Transverse colon (tissue), 4 donors: ENCODE data around the gene SLFN12L. TPM values are rescaled to one million over a fixed set of nuclear protein-coding genes. Genes with fewer than 3 reads are reported as not detected.

Experiments
- DNase-seq: peaks from one replicate; pipeline ENCODE4 v3.0.0-alpha.2; 2019
- H3K27ac ChIP-seq, 4 donors: fragments of 200-600 bp; sonication (generic); 2 replicates each; pipeline ENCODE4 v1.5.1; 2016 to 2018; ENCODE audit warnings: inconsistent platforms in 4 of 4
- H3K27me3 ChIP-seq: fragments of 200-600 bp; sonication (generic); 2 replicates; pipeline ENCODE4 v1.5.1; 2017; ENCODE audit warnings: inconsistent platforms
- H3K36me3 ChIP-seq, 4 donors: fragments of 200-600 bp; sonication (generic); 2 replicates each; pipeline ENCODE4 v1.5.1; 2017 to 2019; ENCODE audit warnings: inconsistent platforms in 4 of 4
- H3K4me1 ChIP-seq, 4 donors: fragments of 200-600 bp; sonication (generic); 2 replicates each; pipeline ENCODE4 v1.5.1; 2017 to 2020; ENCODE audit warnings: inconsistent platforms in 4 of 4
- H3K4me3 ChIP-seq, 4 donors: fragments of 200-600 bp; sonication (generic); 1 replicate in 1 of 4; 2 replicates in 3 of 4; pipeline versions ENCODE4 v1.5.1 to v1.6.1; 2017 to 2019; ENCODE audit warnings: inconsistent platforms in 4 of 4
- H3K9me3 ChIP-seq, 2 donors: fragments of 200-600 bp; sonication (generic); 2 replicates each; pipeline ENCODE4 v1.5.1; 2017 to 2019; ENCODE audit warnings: inconsistent platforms in 2 of 2
- CTCF ChIP-seq, 5 experiments: fragments of 200-600 bp in 3 of 5; fragments of 450-650 bp in 2 of 5; sonication (generic) in 3 of 5; IDR thresholded peaks; 1 replicate in 2 of 5; 2 replicates in 3 of 5; pipeline ENCODE4 v1.5.1; 2016 to 2017; ENCODE audit warnings: antibody characterized with exemption in 5 of 5, inconsistent platforms in 3 of 5, mild to moderate bottlenecking in 2 of 5, moderate library complexity in 1 of 5
- EP300 ChIP-seq: sonication (generic); formaldehyde crosslinking; IDR thresholded peaks from one replicate; pipeline ENCODE4 v1.6.1; 2017; ENCODE audit warnings: antibody characterized with exemption, low read depth
- POLR2A ChIP-seq: fragments of 450-650 bp; IDR thresholded peaks from one replicate; pipeline ENCODE4 v1.6.1; 2016; ENCODE audit warnings: antibody characterized with exemption, mild to moderate bottlenecking, moderate library complexity
- POLR2AphosphoS5 ChIP-seq, 3 donors: sonication (generic); formaldehyde crosslinking; IDR thresholded peaks; one replicate each; pipeline ENCODE4 v1.6.1; 2016; ENCODE audit warnings: antibody characterized with exemption in 3 of 3
- WGBS, 2 donors: methylation state at CpG; one replicate each; pipeline ENCODE4 v1.1.5; 2018; ENCODE audit warnings: low coverage in 1 of 2; 5-methylcytosine and 5-hydroxymethylcytosine counted together
- in situ Hi-C, 4 donors: fragments of 200-750 bp; cut with MboI; loops; one replicate each; pipeline versions ENCODE4 v1.15.0 to v1.15.1; 2017; ENCODE audit warnings: low sequenced_read_pairs in 3 of 4, low pct_ligation_motif_present in 1 of 4, low pct_unique_long_range_greater_than_20kb in 1 of 4
- intact Hi-C: fragments of 100-400 bp; cut with DNase I; formaldehyde crosslinking; loops from one replicate; pipeline ENCODE4 v1.15.1; 2023; ENCODE audit warnings: low total_unique reads
- total RNA-seq, 4 donors: library from RNA; depleted of rRNA; stranded (reverse); fragments of >200 nt; gene quantifications; one replicate each; pipeline ENCODE4 v1.1.0, GENCODE V29; 2016

Gene SLFN12L
- total RNA-seq, 4 donors from 2014 or later: 1.4 to 6.2 (median 3.1) TPM

GRCh38 chr17:35543856-35544255 is 6.4 kb upstream of the SLFN12L start:
- WGBS, 2 donors: 63% methylated on average over 1 of the region's 1 CpG; no CpG with 5 or more reads in 1 of the 2 donors
- no peak for DNase-seq
- H3K9me3 ChIP-seq: no peaks in the 10 kb centered on the region
- H3K27me3 ChIP-seq: peaks cover 4% of the 10 kb centered on the region
- in situ Hi-C loops: loop anchor here in 3 of 4 donors (25.0 kb wide), 3 partner anchors 232 to 1132 kb away; no protein-coding TSS in a partner anchor
- H3K4me1 ChIP-seq: peaks cover 0 to 28% (median 6%) of the 10 kb centered on the region in 4 donors
- no peak for TF ChIP-seq POLR2AphosphoS5 (IDR thresholded peaks at IDR 0.05)
- TF ChIP-seq POLR2A: no peak
- TF ChIP-seq EP300: no peak
- TF ChIP-seq CTCF (IDR thresholded peaks at IDR 0.05): no peak
- no peak overlapping the region for H3K27ac ChIP-seq
- intact Hi-C loops: no loop called here
- H3K4me3 ChIP-seq: no peak overlapping the region
- H3K36me3 ChIP-seq: no peaks in the 10 kb centered on the region

- in situ Hi-C loops: loop anchor here in 3 of 4 donors (25.0 kb wide), 3 partner anchors 231 to 1131 kb away; no protein-coding TSS in a partner anchor
- Histone ChIP-seq H3K4me1 (peaks cover 0 to 28% (median 6%) of the 10 kb centered on the region in 4 donors), H3K27me3 (peaks cover 4% of the 10 kb centered on the region), H3K9me3 (no peaks in the 10 kb centered on the region), H3K4me3 (no peak overlapping the region), H3K27ac (no peak overlapping the region), H3K36me3 (no peaks in the 10 kb centered on the region)
- TF ChIP-seq CTCF (IDR thresholded peaks at IDR 0.05) (no peak), EP300 (no peak), POLR2AphosphoS5 (IDR thresholded peaks at IDR 0.05) (no peak), POLR2A (no peak)
- intact Hi-C loops: no loop called here
- no peak for DNase-seq
Measured at GRCh38 chr17:35542990-35543389, 5.5 kb upstream of the SLFN12L start.

- no peak for DNase-seq
- WGBS, 2 donors: 18 to 22% methylated on average over 1 of the region's 1 CpG
- H3K4me1 ChIP-seq: peaks cover 0 to 36% (median 6%) of the 10 kb centered on the region in 4 donors
- H3K27me3 ChIP-seq: peaks cover 3% of the 10 kb centered on the region
- H3K9me3 ChIP-seq: no peaks in the 10 kb centered on the region
- in situ Hi-C loops: loop anchor here in 3 of 4 donors (25.0 kb wide), 3 partner anchors 229 to 1129 kb away; no protein-coding TSS in a partner anchor
- TF ChIP-seq EP300: no peak
- TF ChIP-seq CTCF (IDR thresholded peaks at IDR 0.05): no peak
- TF ChIP-seq POLR2AphosphoS5 (IDR thresholded peaks at IDR 0.05): no peak
- no peak for TF ChIP-seq POLR2A
- peak overlapping the region in 3 of 4 donors; percentile 19 to 46 (median 24) for H3K4me3 ChIP-seq
- intact Hi-C loops: no loop called here
- H3K27ac ChIP-seq: peak overlapping the region; percentile 52 to 79 (median 69)
- no peaks in the 10 kb centered on the region for H3K36me3 ChIP-seq
Measured at GRCh38 chr17:35541434-35541833, 4.0 kb upstream of the SLFN12L start.

- no peaks in the 10 kb centered on the region for H3K27me3 ChIP-seq
- no peaks in the 10 kb centered on the region for H3K9me3 ChIP-seq
- peak overlapping the region in 3 of 4 donors; percentile 19 to 46 (median 24) for H3K4me3 ChIP-seq
- H3K27ac ChIP-seq: peak overlapping the region; percentile 52 to 79 (median 69)
- in situ Hi-C loops: loop anchor here in 3 of 4 donors (25.0 kb wide), 3 partner anchors 228 to 1128 kb away; no protein-coding TSS in a partner anchor
- TF ChIP-seq POLR2A (no peak), CTCF (IDR thresholded peaks at IDR 0.05) (no peak), EP300 (no peak), POLR2AphosphoS5 (IDR thresholded peaks at IDR 0.05) (no peak)
- intact Hi-C loops: no loop called here
- peak; percentile 49 for DNase-seq
- H3K4me1 ChIP-seq: peaks cover 0 to 36% (median 6%) of the 10 kb centered on the region in 4 donors
- no peaks in the 10 kb centered on the region for H3K36me3 ChIP-seq
- WGBS, 2 donors: 7 to 35% methylated on average over 5 to 8 of the region's 8 CpGs
Measured at GRCh38 chr17:35540589-35541404, 3.3 kb upstream of the SLFN12L start.
